IMR-90 (cell line): ENCODE data around the gene GNAT2. TPM values are rescaled to one million over a fixed set of nuclear protein-coding genes. Genes with fewer than 3 reads are reported as not detected.

Experiments
- ATAC-seq: fragments of 200-7000 bp; cut with Tn5 transposase; 2 replicates; pipeline ENCODE4 v1.9.1; 2020; ENCODE audit warnings: low read depth, mild to moderate bottlenecking, moderate library complexity
- BruUV-seq: library from RNA; stranded (reverse); fragments of 400-500 nt; replicated peaks from 2 replicates; lab custom pipeline; 2021; lab: Mats Ljungman, UMichigan
- CTCF ChIA-PET: fragments of 300-600 bp; formaldehyde crosslinking; extraction: SDS; loops from one replicate; lab custom pipeline; 2021; ENCODE audit warnings: antibody characterized with exemption; lab: Yijun Ruan, JAX
- POLR2A ChIA-PET: fragments of 300-600 bp; sonication (Branson Sonifier 250); formaldehyde crosslinking; loops from one replicate; lab custom pipeline; 2022; ENCODE audit warnings: antibody characterized with exemption; ENCODE audit not compliant: unreplicated experiment; lab: Charles Lee
- DNase-seq: peaks from one replicate; pipeline ENCODE4 v3.0.0; 2013
- H2AFZ ChIP-seq: replicated peaks from 2 replicates; pipeline ENCODE3; 2013; ENCODE audit warnings: low read length, mild to moderate bottlenecking; ENCODE audit not compliant: poor library complexity
- H2AK5ac ChIP-seq: 2 replicates; pipeline ENCODE4 v1.6.1; 2013; ENCODE audit warnings: low read depth, low read length, inconsistent platforms
- H2AK9ac ChIP-seq: replicated peaks from 2 replicates; pipeline ENCODE3; 2013; ENCODE audit warnings: mild to moderate bottlenecking, low read depth, low read length, moderate library complexity; ENCODE audit not compliant: poor library complexity
- H2BK120ac ChIP-seq: 2 replicates; pipeline ENCODE4 v1.6.1; 2013; ENCODE audit warnings: low read depth, low read length, inconsistent platforms
- H2BK15ac ChIP-seq: 3 replicates; pipeline ENCODE4 v1.6.1; 2013; ENCODE audit warnings: low read depth, low read length, inconsistent platforms
- H2BK20ac ChIP-seq: 2 replicates; pipeline ENCODE4 v1.6.1; 2013; ENCODE audit warnings: low read depth, mild to moderate bottlenecking, inconsistent platforms, low read length, moderate library complexity
- H2BK5ac ChIP-seq: 2 replicates; pipeline ENCODE4 v1.6.1; 2013; ENCODE audit warnings: mild to moderate bottlenecking, low read depth, low read length, inconsistent platforms; ENCODE audit not compliant: poor library complexity, severe bottlenecking
- H3K14ac ChIP-seq: replicated peaks from 2 replicates; pipeline ENCODE4 v1.6.1; 2013; ENCODE audit warnings: low read depth, low read length, inconsistent platforms
- H3K18ac ChIP-seq: 2 replicates; pipeline ENCODE4 v1.6.1; 2013; ENCODE audit warnings: low read depth, low read length, control low read depth
- H3K23ac ChIP-seq: 2 replicates; pipeline ENCODE4 v1.6.1; 2013; ENCODE audit warnings: low read depth, low read length, inconsistent platforms
- H3K27ac ChIP-seq: 2 replicates; pipeline ENCODE4 v1.5.1; 2013; ENCODE audit warnings: mild to moderate bottlenecking, control low read depth, low read length; ENCODE audit not compliant: insufficient read depth
- H3K27me3 ChIP-seq: 2 replicates; pipeline ENCODE4 v1.6.1; 2013; ENCODE audit warnings: low read length; ENCODE audit not compliant: control insufficient read depth, insufficient read depth
- H3K36me3 ChIP-seq: 2 replicates; pipeline ENCODE4 v1.6.1; 2013; ENCODE audit warnings: low read length, mixed read lengths; ENCODE audit not compliant: control insufficient read depth, insufficient read depth
- H3K4ac ChIP-seq: 2 replicates; pipeline ENCODE4 v1.6.1; 2013; ENCODE audit warnings: low read depth, low read length, inconsistent platforms
- H3K4me1 ChIP-seq: 2 replicates; pipeline ENCODE4 v1.6.1; 2013; ENCODE audit warnings: low read length, mixed read lengths; ENCODE audit not compliant: control insufficient read depth, insufficient read depth
- H3K4me2 ChIP-seq: 2 replicates; pipeline ENCODE4 v1.6.1; 2013; ENCODE audit warnings: low read depth, mild to moderate bottlenecking, control low read depth, low read length, moderate library complexity
- H3K4me3 ChIP-seq: 2 replicates; pipeline ENCODE4 v1.5.1; 2013; ENCODE audit warnings: low read depth, mild to moderate bottlenecking, control low read depth, low read length, moderate library complexity; ENCODE audit not compliant: insufficient read depth
- H3K56ac ChIP-seq: 2 replicates; pipeline ENCODE4 v1.6.1; 2013; ENCODE audit warnings: low read length, inconsistent platforms; ENCODE audit not compliant: insufficient read depth; ENCODE audit errors: extremely low read depth
- H3K79me1 ChIP-seq, 2 experiments: 2 replicates each; pipeline ENCODE4 v1.6.1; 2013; ENCODE audit warnings: low read length in 2 of 2, inconsistent platforms in 1 of 2, low read depth in 1 of 2
- H3K9ac ChIP-seq: 2 replicates; pipeline ENCODE4 v1.6.1; 2013; ENCODE audit warnings: low read depth, low read length, control low read depth
- H3K9me1 ChIP-seq: 2 replicates; pipeline ENCODE4 v1.6.1; 2013; ENCODE audit warnings: low read length, inconsistent platforms; ENCODE audit not compliant: insufficient read depth
- H3K9me3 ChIP-seq: 2 replicates; pipeline ENCODE4 v1.6.1; 2013; ENCODE audit warnings: low read length; ENCODE audit not compliant: control insufficient read depth, insufficient read depth
- H4K20me1 ChIP-seq: 2 replicates; pipeline ENCODE4 v1.6.1; 2013; ENCODE audit warnings: low read length, inconsistent platforms; ENCODE audit not compliant: insufficient read depth
- H4K5ac ChIP-seq: 2 replicates; pipeline ENCODE4 v1.6.1; 2013; ENCODE audit warnings: mild to moderate bottlenecking, low read depth, low read length, control low read depth
- H4K8ac ChIP-seq, 2 experiments: 2 replicates each; pipeline ENCODE4 v1.6.1; 2013; ENCODE audit warnings: low read depth in 2 of 2, low read length in 2 of 2, control low read depth in 1 of 2, inconsistent platforms in 1 of 2
- H4K91ac ChIP-seq: 2 replicates; pipeline ENCODE4 v1.6.1; 2013; ENCODE audit warnings: low read depth, low read length, inconsistent platforms; ENCODE audit not compliant: insufficient read depth
- BHLHE40 ChIP-seq: fragments of 150-350 bp; IDR thresholded peaks from 2 replicates; pipeline ENCODE4 v1.6.1; 2016; ENCODE audit warnings: mild to moderate bottlenecking, low read depth, low read length
- CEBPB ChIP-seq: IDR thresholded peaks from 2 replicates; pipeline ENCODE4 v1.6.1; 2012; ENCODE audit warnings: low read depth, low read length, improper control_type of control experiment
- CHD1 ChIP-seq: IDR thresholded peaks from 2 replicates; pipeline ENCODE4 v1.6.1; 2012; ENCODE audit warnings: low read depth, low read length, improper control_type of control experiment
- FOS ChIP-seq: fragments of 150-350 bp; IDR thresholded peaks from 2 replicates; pipeline ENCODE4 v1.6.1; 2016; ENCODE audit warnings: low read depth, low read length
- MAFK ChIP-seq: IDR thresholded peaks from 2 replicates; pipeline ENCODE4 v1.6.1; 2012; ENCODE audit warnings: low read depth, low read length, improper control_type of control experiment
- MAZ ChIP-seq: IDR thresholded peaks from 2 replicates; pipeline ENCODE4 v1.6.1; 2012; ENCODE audit warnings: low read depth, mild to moderate bottlenecking, low read length, improper control_type of control experiment, moderate library complexity, borderline replicate concordance
- MXI1 ChIP-seq: IDR thresholded peaks from 2 replicates; pipeline ENCODE4 v1.6.1; 2012; ENCODE audit warnings: low read depth, mild to moderate bottlenecking, low read length, moderate library complexity, borderline replicate concordance
- NFE2L2 ChIP-seq: fragments of 150-350 bp; IDR thresholded peaks from 2 replicates; pipeline ENCODE4 v1.6.1; 2016; ENCODE audit warnings: low read depth, mild to moderate bottlenecking, low read length
- POLR2A ChIP-seq: IDR thresholded peaks from 2 replicates; pipeline ENCODE4 v1.6.1; 2012; ENCODE audit warnings: mild to moderate bottlenecking, low read depth, low read length
- RAD21 ChIP-seq: IDR thresholded peaks from 2 replicates; pipeline ENCODE4 v1.6.1; 2012; ENCODE audit warnings: low read length, improper control_type of control experiment
- RFX5 ChIP-seq: IDR thresholded peaks from 2 replicates; pipeline ENCODE4 v1.8.0; 2012; ENCODE audit warnings: low read depth, mild to moderate bottlenecking, low read length, moderate library complexity
- WGBS, 2 experiments: methylation state at CpG; one replicate each; pipeline versions ENCODE4 v1.1.5 to v1.1.7; 2013; ENCODE audit warnings: missing lambda C conversion rate in 2 of 2; ENCODE audit not compliant: insufficient read length in 1 of 2; ENCODE audit errors: extremely low coverage in 2 of 2; 5-methylcytosine and 5-hydroxymethylcytosine counted together
- dilution Hi-C: fragments of 300-500 bp; cut with HindIII; formaldehyde crosslinking; loops from one replicate; pipeline ENCODE4 v1.14.3; 2018; ENCODE audit warnings: low sequenced_read_pairs; ENCODE audit not compliant: unreplicated experiment
- in situ Hi-C: fragments of 300-500 bp; cut with MboI; formaldehyde crosslinking; loops from 3 replicates; pipeline ENCODE4 v1.14.3; 2019; ENCODE audit warnings: low sequenced_read_pairs, inconsistent platforms, mixed read lengths
- intact Hi-C: fragments of 100-400 bp; cut with micrococcal nuclease; formaldehyde crosslinking; loops from 2 replicates; pipeline ENCODE4 v1.10.0; 2022
- polyA plus RNA-seq, 3 experiments: library from polyadenylated mRNA; depleted of rRNA; stranded (reverse); fragments of >200 nt; gene quantifications; 2 replicates each; pipeline ENCODE4 v1.2.3, GENCODE V29; 2012; ENCODE audit warnings: low replicate concordance in 1 of 3
- total RNA-seq: library from RNA; depleted of rRNA; stranded (reverse); fragments of >200 nt; gene quantifications from 2 replicates; pipeline ENCODE4 v1.2.3, GENCODE V29; 2012
- TF ChIP-seq, protein P1 (sequence below): conservative IDR thresholded peaks from 2 replicates; pipeline ENCODE4 v1.5.1; 2012; ENCODE audit warnings: mild to moderate bottlenecking, low read depth, low read length, improper control_type of control experiment
- TF ChIP-seq, protein P2 (sequence below): fragments of 150-350 bp; IDR thresholded peaks from 2 replicates; pipeline ENCODE4 v1.6.1; 2017; ENCODE audit warnings: mild to moderate bottlenecking, antibody characterized with exemption, low read length, low read depth
- TF ChIP-seq, protein P3 (sequence below): fragments of 150-350 bp; IDR thresholded peaks from 2 replicates; pipeline ENCODE4 v1.6.1; 2016; ENCODE audit warnings: low read depth, mild to moderate bottlenecking, low read length, moderate library complexity, borderline replicate concordance

GNAT2 gene
- total and polyA plus RNA-seq, 2 of the 4 experiments (the other 2 are of a cell fraction): 0.17 to 0.36 TPM

DNA sequence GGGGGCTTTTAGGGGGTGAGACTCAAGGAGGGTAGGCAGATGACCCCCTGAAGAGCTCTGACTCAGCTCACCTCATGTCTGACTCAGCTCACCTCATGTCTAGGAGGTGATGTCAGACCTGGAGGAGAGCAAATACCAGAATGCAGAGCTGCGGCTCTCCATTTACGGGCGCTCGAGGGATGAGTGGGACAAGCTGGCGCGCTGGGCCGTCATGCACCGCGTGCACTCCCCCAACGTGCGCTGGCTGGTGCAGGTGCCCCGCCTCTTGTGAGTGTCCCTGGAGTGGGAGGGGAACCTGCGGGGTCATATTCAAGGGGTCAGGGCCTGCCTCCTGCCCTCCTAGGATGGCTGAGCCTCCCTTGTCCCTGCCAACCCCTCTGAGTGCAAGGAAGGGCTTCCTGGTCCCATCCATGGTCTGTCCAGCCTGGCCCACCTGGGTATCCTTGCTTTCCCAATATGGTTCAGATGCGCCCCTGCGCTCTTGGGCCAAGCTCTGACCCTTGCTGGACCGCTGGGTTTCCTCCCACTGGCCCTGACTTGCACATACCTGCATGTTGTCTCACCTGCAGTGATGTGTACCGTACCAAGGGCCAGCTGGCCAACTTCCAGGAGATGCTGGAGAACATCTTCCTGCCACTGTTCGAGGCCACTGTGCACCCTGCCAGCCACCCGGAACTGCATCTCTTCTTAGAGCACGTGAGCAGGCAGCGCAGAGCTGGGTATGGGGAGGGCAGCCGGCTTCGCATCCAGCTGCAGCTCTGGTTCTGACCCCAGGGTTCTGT is 9.3 kb upstream of the GNAT2 start:
- Histone ChIP-seq H3K23ac (no peak overlapping the region), H3K18ac (no peak overlapping the region), H3K36me3 (peaks cover 68% of the 10 kb centered on the region), H3K9me1 (peaks cover 2% of the 10 kb centered on the region; the same call in 1 of the 2 replicates), H3K4me1 (peaks cover 10% of the 10 kb centered on the region), H4K8ac (no peak overlapping the region), H3K56ac (no peak overlapping the region), H3K14ac (no peak overlapping the region), H2BK120ac (no peak overlapping the region), H3K27me3 (no peaks in the 10 kb centered on the region), H4K20me1 (peaks cover 38% of the 10 kb centered on the region), H2BK20ac (no peak overlapping the region), H2AFZ (no peak overlapping the region), H3K9me3 (no peaks in the 10 kb centered on the region), H4K91ac (no peak overlapping the region), H3K79me1 (peaks cover 24 to 63% of the 10 kb centered on the region in 2 experiments), H2BK15ac (no peak overlapping the region), H3K27ac (no peak overlapping the region; the same call in 1 of the 2 replicates), H3K9ac (no peak overlapping the region), H3K4me2 (no peak overlapping the region), H2BK5ac (no peak overlapping the region), H3K4me3 (no peak overlapping the region), H2AK9ac (no peak overlapping the region), H4K5ac (no peak overlapping the region), H2AK5ac (no peak overlapping the region), H3K4ac (no peak overlapping the region)
- ChIA-PET POLR2A (interaction anchor here (1.5 kb wide), 1 partner anchor 81 kb away, joined by 4 read pairs; the partner anchor contains the start of gene GNAI3), CTCF (no interaction called here)
- intact Hi-C loops (loop anchor here (10.0 kb wide), 1 partner anchor 344 kb away; the partner anchor contains the start of gene PSRC1), dilution Hi-C loops (no loop called here), in situ Hi-C loops (no loop called here)
- TF ChIP-seq MAFK: no peak
- no peak for TF ChIP-seq MAZ
- TF ChIP-seq RAD21: no peak
- TF ChIP-seq FOS: no peak
- TF ChIP-seq MXI1: no peak
- TF ChIP-seq, protein P1, sequence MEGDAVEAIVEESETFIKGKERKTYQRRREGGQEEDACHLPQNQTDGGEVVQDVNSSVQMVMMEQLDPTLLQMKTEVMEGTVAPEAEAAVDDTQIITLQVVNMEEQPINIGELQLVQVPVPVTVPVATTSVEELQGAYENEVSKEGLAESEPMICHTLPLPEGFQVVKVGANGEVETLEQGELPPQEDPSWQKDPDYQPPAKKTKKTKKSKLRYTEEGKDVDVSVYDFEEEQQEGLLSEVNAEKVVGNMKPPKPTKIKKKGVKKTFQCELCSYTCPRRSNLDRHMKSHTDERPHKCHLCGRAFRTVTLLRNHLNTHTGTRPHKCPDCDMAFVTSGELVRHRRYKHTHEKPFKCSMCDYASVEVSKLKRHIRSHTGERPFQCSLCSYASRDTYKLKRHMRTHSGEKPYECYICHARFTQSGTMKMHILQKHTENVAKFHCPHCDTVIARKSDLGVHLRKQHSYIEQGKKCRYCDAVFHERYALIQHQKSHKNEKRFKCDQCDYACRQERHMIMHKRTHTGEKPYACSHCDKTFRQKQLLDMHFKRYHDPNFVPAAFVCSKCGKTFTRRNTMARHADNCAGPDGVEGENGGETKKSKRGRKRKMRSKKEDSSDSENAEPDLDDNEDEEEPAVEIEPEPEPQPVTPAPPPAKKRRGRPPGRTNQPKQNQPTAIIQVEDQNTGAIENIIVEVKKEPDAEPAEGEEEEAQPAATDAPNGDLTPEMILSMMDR: no peak
- TF ChIP-seq, protein P2, sequence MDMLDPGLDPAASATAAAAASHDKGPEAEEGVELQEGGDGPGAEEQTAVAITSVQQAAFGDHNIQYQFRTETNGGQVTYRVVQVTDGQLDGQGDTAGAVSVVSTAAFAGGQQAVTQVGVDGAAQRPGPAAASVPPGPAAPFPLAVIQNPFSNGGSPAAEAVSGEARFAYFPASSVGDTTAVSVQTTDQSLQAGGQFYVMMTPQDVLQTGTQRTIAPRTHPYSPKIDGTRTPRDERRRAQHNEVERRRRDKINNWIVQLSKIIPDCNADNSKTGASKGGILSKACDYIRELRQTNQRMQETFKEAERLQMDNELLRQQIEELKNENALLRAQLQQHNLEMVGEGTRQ: no peak
- TF ChIP-seq NFE2L2: no peak
- TF ChIP-seq, protein P3, sequence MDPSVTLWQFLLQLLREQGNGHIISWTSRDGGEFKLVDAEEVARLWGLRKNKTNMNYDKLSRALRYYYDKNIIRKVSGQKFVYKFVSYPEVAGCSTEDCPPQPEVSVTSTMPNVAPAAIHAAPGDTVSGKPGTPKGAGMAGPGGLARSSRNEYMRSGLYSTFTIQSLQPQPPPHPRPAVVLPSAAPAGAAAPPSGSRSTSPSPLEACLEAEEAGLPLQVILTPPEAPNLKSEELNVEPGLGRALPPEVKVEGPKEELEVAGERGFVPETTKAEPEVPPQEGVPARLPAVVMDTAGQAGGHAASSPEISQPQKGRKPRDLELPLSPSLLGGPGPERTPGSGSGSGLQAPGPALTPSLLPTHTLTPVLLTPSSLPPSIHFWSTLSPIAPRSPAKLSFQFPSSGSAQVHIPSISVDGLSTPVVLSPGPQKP: no peak
- no peak for TF ChIP-seq CEBPB
- TF ChIP-seq CHD1: no peak
- TF ChIP-seq RFX5: no peak
- no peak for TF ChIP-seq POLR2A
- TF ChIP-seq BHLHE40: no peak
- 100% methylated on average over 1 of the region's 23 CpGs; no CpG with 5 or more reads in 1 of the 2 experiments for WGBS, 2 experiments
- no TSS peak for BruUV-seq
- DNase-seq: peak; percentile 59
- no peak for ATAC-seq
